A549 treated with ZK216348 at 1 μM for 4 hours (cell line): Measurements from ENCODE around the gene GFM2. TPM values are rescaled to one million over a fixed set of nuclear protein-coding genes. Genes with fewer than 3 reads are reported as not detected.

Experiments used
- total RNA-seq: library from RNA; stranded (reverse); fragments of 200-300 nt; extraction: Qiagen RNA extraction; gene quantifications from 5 replicates; pipeline ENCODE4 v1.2.3, GENCODE V29; 2022; ENCODE audit warnings: low read depth

GFM2 gene
- total RNA-seq = 23.8 to 26.3 TPM (median 24.9 TPM) in 5 replicates

GRCh38 chr5:74766849-74767578 lies at the start of gene GFM2, which contains the start of gene NSA2:
Gene GFM2, minus strand, starts transcription at chr5:74767117. Its CDS starts 3,375 bp downstream, at chr5:74763742.
Gene NSA2, plus strand, starts transcription at chr5:74767249. Its CDS starts 112 bp downstream, at chr5:74767361.

GRCh38 chr5:74684900-74685851 lies 81.7 kb downstream of the GFM2 start, which contains the start of gene HEXB:
Gene HEXB, plus strand, starts transcription at chr5:74685233. Its CDS starts 28 bp downstream, at chr5:74685261.

Other genes with a start within 250 kb of the GFM2 start
- 6.8 to 7.9 TPM (median 7.7 TPM) in 5 replicates for gene ENC1, start 126.4 kb downstream of the GFM2 start, total RNA-seq
- gene HEXB, start 81.9 kb downstream of the GFM2 start, total RNA-seq = 107 to 133 TPM (median 113 TPM) in 5 replicates
- gene NSA2, start 132 bp upstream of the GFM2 start, total RNA-seq = 120 to 193 TPM (median 124 TPM) in 5 replicates
- 3.1 to 8.6 TPM (median 6.5 TPM) in 5 replicates for gene FAM169A, start 99.3 kb upstream of the GFM2 start, total RNA-seq